Measurements from ENCODE around the gene JAK2.

The JAK2 gene

GRCh38 chr9:5122516-5122915 lies 137.4 kb downstream of the JAK2 start:
- Histone ChIP-seq H3K79me2 (ENCODE audit: insufficient read depth, low read length) (no peaks in the 10 kb centered on the region), H3F3A (ENCODE audit: insufficient read depth) (no peaks in the 10 kb centered on the region), H3K27me3 (ENCODE audit: low read length) (no peaks in the 10 kb centered on the region), H3K4me2 (ENCODE audit: low read depth, low read length, poor library complexity, severe bottlenecking) (no peak overlapping the region), H3K4me3 (ENCODE audit: insufficient read depth, low read length, poor library complexity, severe bottlenecking) (no peak overlapping the region), H4K20me1 (ENCODE audit: low read depth, low read length) (no peaks in the 10 kb centered on the region; the same call in 1 of the 2 replicates), H3K9me2 (replicated peaks; ENCODE audit: insufficient read depth, low read length) (no peaks in the 10 kb centered on the region), H2AFZ (ENCODE audit: low read depth, low read length, severe bottlenecking) (no peak overlapping the region), H3K9me3 (ENCODE audit: insufficient read depth, low read length) (no peaks in the 10 kb centered on the region), H3K27ac (ENCODE audit: low read depth, low read length) (no peak overlapping the region), H3K36me3 (ENCODE audit: low read length) (no peaks in the 10 kb centered on the region), H3K9ac (ENCODE audit: low read length) (no peak overlapping the region)
- no peak for TF ChIP-seq CTCF (IDR thresholded peaks at IDR 0.05; ENCODE audit: insufficient read depth, low read length, poor library complexity, severe bottlenecking)

- Histone ChIP-seq H3K9me3 (ENCODE audit: insufficient read depth, low read length) (no peaks in the 10 kb centered on the region), H3K9ac (ENCODE audit: low read length) (no peak overlapping the region), H3K9me2 (replicated peaks; ENCODE audit: insufficient read depth, low read length) (no peaks in the 10 kb centered on the region), H4K20me1 (ENCODE audit: low read depth, low read length) (no peaks in the 10 kb centered on the region), H3K4me2 (ENCODE audit: low read depth, low read length, poor library complexity, severe bottlenecking) (no peak overlapping the region), H3K79me2 (ENCODE audit: insufficient read depth, low read length) (no peaks in the 10 kb centered on the region), H3F3A (ENCODE audit: insufficient read depth) (no peaks in the 10 kb centered on the region), H3K27me3 (ENCODE audit: low read length) (no peaks in the 10 kb centered on the region), H3K27ac (ENCODE audit: low read depth, low read length) (no peak overlapping the region), H2AFZ (ENCODE audit: low read depth, low read length, severe bottlenecking) (no peak overlapping the region), H3K4me3 (ENCODE audit: insufficient read depth, low read length, poor library complexity, severe bottlenecking) (no peak overlapping the region), H3K36me3 (ENCODE audit: low read length) (no peaks in the 10 kb centered on the region)
- no peak for TF ChIP-seq CTCF (IDR thresholded peaks at IDR 0.05; ENCODE audit: insufficient read depth, low read length, poor library complexity, severe bottlenecking)
- TF ChIP-seq EZH2phosphoT487 (conservative IDR thresholded peaks at IDR 0.05; ENCODE audit: low read length), result no peak
Measured at GRCh38 chr9:5140151-5140550, 155.1 kb downstream of the JAK2 start.

- Histone ChIP-seq H3K79me2 (ENCODE audit: insufficient read depth, low read length) (no peaks in the 10 kb centered on the region), H3K27ac (ENCODE audit: low read depth, low read length) (no peak overlapping the region), H4K20me1 (ENCODE audit: low read depth, low read length) (no peaks in the 10 kb centered on the region), H3K36me3 (ENCODE audit: low read length) (no peaks in the 10 kb centered on the region), H3K9ac (ENCODE audit: low read length) (no peak overlapping the region), H3K9me2 (replicated peaks; ENCODE audit: insufficient read depth, low read length) (no peaks in the 10 kb centered on the region), H3K27me3 (ENCODE audit: low read length) (no peaks in the 10 kb centered on the region), H3K9me3 (ENCODE audit: insufficient read depth, low read length) (no peaks in the 10 kb centered on the region), H3K4me3 (ENCODE audit: insufficient read depth, low read length, poor library complexity, severe bottlenecking) (no peak overlapping the region), H3K4me2 (ENCODE audit: low read depth, low read length, poor library complexity, severe bottlenecking) (no peak overlapping the region), H3F3A (ENCODE audit: insufficient read depth) (no peaks in the 10 kb centered on the region), H2AFZ (ENCODE audit: low read depth, low read length, severe bottlenecking) (no peak overlapping the region)
- TF ChIP-seq CTCF (IDR thresholded peaks at IDR 0.05; ENCODE audit: insufficient read depth, low read length, poor library complexity, severe bottlenecking), result no peak
- TF ChIP-seq EZH2phosphoT487 (conservative IDR thresholded peaks at IDR 0.05; ENCODE audit: low read length), result no peak
Measured at GRCh38 chr9:5144217-5144616, 159.1 kb downstream of the JAK2 start.

- no peak overlapping the region for H3K4me3 ChIP-seq (ENCODE audit: insufficient read depth, low read length, poor library complexity, severe bottlenecking)
- no peaks in the 10 kb centered on the region for H3K27me3 ChIP-seq (ENCODE audit: low read length)
- no peak overlapping the region for H3K4me2 ChIP-seq (ENCODE audit: low read depth, low read length, poor library complexity, severe bottlenecking)
- no peaks in the 10 kb centered on the region for H3K9me2 ChIP-seq (replicated peaks; ENCODE audit: insufficient read depth, low read length)
- H3K36me3 ChIP-seq (ENCODE audit: low read length), result no peaks in the 10 kb centered on the region
- no peak overlapping the region for H2AFZ ChIP-seq (ENCODE audit: low read depth, low read length, severe bottlenecking)
- no peaks in the 10 kb centered on the region for H3K9me3 ChIP-seq (ENCODE audit: insufficient read depth, low read length)
- TF ChIP-seq EZH2phosphoT487 (conservative IDR thresholded peaks at IDR 0.05; ENCODE audit: low read length) (no peak), CTCF (IDR thresholded peaks at IDR 0.05; ENCODE audit: insufficient read depth, low read length, poor library complexity, severe bottlenecking) (no peak)
- H3K79me2 ChIP-seq (ENCODE audit: insufficient read depth, low read length), result no peaks in the 10 kb centered on the region
- H3F3A ChIP-seq (ENCODE audit: insufficient read depth), result no peaks in the 10 kb centered on the region
- H4K20me1 ChIP-seq (ENCODE audit: low read depth, low read length), result no peaks in the 10 kb centered on the region
- no peak overlapping the region for H3K9ac ChIP-seq (ENCODE audit: low read length)
- no peak overlapping the region for H3K27ac ChIP-seq (ENCODE audit: low read depth, low read length)
Measured at GRCh38 chr9:5146241-5146640, 161.2 kb downstream of the JAK2 start.
